Measurements from ENCODE around the gene SLC25A45.

SLC25A45 gene, protein sequence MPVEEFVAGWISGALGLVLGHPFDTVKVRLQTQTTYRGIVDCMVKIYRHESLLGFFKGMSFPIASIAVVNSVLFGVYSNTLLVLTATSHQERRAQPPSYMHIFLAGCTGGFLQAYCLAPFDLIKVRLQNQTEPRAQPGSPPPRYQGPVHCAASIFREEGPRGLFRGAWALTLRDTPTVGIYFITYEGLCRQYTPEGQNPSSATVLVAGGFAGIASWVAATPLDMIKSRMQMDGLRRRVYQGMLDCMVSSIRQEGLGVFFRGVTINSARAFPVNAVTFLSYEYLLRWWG

DNA sequence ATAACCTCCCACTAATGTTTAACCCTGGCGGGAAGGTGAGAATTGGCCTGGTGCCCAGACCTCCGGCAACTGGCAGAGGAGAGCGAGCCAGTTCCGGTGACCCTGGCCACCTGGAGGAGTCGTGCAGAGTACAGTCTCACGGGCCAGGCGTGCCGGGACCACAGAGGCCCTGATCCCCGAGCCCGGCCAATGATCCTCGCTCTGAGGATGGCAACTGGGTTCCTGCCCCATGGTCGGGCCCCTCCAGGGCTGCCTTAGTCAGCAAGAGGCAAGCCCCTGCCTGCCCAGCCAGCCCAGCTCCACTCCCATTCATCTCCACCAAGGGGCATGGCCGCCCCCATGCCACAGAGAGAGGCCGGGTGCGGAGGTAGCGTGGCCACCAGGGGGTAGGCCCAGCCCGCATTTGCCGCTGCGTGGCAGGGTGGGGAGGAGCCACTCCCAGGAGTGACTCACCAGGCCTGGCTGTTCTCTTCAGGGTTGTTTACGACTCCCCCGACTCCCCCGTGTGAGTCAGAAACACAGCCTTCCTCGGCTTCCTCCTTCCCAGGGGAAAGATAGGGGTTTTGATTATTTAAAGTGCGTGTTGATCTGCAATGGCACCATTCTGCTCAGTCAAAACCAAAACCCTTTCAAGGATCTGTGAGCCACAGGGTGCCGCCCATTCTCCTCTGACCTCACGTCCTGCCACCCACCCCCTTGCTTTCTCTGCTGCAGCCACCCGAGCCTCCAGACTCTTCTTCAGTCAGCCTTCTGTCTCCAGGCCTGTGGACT lies at the start of gene SLC25A45:
SLC25A45 (minus strand) TSS at position 614 of the 771 bp plus-strand sequence. CDS start 695 bp downstream, outside the sequence.
- peak; percentile 84 for DNase-seq (ENCODE audit: low read depth, low spot score)

DNA sequence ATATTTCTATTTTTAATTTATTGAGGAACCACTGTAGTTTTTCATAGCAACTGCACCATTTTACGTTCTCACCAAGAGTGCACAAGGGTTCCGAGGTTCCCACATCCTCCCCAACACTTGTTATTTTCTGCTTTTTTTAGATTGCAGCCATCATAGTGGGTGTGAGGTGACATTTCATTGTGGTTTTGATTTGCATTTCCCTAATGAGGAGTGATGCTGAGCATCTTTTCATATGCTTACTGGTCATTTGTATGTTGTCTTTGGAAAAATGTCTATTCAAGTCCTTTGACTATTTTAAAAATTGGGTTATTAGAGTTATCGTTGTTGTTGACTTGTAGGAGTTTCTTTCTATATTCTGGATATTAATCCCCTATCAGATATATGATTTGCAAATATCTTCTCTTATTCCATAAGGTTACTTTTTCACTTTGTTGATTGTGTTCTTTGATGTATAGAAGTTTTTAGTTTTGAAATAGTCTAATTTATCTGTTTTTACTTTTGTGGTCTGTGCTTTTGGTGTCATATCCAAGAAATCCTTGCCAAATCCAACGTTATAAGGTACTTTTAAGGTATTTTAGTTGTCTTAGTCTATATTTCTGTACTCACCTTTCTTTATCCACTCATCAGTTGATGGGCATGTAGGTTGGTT lies 49.1 kb upstream of the SLC25A45 start:
- DNase-seq (ENCODE audit: low read depth, low spot score): no peak

DNA sequence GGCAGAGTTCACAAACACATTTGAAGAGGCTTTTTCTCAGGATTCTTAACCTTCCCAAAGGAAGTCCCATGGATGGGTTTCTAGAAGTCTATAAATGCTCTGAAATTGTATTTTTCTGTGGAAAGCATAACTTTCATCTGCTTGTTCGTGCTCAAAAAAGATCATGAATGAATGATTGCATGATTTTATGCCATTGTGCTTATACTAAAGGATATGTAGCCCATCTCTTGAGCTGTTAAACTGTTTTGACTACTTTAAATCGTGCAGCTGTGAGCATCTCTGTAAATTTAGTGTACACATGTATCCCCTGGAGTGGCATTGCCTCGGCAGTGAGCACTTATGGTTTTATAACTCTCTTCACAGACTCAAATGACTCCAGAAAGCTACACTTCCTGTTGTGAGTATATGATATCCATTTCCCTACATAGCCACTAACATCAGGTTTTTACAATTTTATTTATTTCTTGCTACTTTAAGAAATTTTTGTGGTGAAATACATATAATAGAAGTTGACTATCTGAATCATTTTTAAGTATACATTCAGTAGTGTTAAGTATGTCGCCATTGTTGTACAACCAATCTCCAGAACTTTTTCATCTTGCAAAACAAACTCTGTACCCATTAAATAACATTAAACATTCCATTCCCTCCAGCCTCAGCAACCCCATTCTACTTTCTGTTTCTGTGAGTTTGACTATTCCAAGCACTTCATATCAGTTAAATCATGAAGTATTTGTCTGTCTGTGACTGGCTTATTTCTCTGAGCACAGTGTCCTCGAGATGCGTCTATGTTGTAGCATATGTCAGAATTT lies 48.2 kb upstream of the SLC25A45 start:
- DNase-seq (ENCODE audit: low read depth, low spot score): no peak

DNA sequence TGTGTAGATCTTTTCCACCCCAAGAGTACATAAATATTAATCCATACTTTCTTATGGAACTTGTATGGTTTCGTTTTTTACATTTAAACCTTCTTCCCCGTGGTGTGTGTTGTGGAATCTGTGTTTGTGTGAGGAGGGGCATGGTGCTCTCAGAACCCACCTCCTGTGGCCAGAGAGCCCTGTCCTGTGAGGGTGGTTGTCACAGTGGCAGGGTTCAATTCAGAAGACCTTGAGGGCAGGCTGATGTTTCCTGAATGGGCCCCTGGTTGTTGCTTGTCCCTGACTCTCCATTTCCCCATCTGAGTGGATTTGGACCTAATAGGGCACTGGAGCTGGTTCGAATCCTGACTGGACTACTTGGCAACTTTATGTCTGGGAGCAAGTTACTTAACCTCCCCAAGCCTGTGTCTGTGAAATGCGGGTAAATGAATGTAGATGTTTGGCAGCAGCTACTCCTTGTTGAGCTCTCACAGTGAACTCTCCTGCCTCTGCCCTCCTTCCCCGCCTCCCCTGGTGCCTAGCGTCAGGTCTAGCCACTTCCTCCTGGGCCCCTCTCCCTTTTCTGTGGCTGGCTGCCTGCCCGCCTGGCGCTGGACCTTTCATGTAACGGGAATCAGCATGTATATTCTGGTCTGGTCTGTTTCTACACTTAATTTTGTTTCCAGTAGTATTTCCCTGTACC lies 47.4 kb upstream of the SLC25A45 start:
- no peak for DNase-seq (ENCODE audit: low read depth, low spot score)

DNA sequence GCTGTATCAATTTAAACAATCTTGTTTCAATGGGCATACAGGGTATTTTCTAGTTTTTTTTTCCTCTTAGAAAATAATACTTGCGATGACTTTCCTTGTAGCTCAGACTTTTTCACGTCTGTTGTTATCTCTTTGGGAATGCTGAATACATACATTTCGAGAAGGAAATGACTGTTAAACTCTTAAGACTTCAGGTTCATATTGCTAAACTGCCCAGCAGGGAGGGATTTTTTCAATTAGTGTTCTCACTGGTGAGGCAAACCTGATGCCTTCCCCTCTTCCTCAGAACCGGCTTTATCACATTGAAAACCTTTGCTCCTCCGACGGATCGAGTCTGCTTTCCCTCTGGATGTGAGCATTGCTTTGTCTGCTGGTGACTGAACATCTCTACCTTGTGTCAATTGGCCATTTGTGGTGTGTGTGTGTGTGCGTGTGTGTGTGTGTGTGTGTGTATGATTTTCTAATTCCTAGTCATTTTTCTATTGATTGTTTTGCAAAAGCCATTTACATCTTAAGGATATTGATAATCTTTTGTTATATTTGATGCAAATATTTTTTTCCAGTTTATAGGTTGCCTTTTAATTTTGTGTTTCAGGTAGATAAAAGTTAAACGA lies 46.7 kb upstream of the SLC25A45 start:
- no peak for DNase-seq (ENCODE audit: low read depth, low spot score)

DNA sequence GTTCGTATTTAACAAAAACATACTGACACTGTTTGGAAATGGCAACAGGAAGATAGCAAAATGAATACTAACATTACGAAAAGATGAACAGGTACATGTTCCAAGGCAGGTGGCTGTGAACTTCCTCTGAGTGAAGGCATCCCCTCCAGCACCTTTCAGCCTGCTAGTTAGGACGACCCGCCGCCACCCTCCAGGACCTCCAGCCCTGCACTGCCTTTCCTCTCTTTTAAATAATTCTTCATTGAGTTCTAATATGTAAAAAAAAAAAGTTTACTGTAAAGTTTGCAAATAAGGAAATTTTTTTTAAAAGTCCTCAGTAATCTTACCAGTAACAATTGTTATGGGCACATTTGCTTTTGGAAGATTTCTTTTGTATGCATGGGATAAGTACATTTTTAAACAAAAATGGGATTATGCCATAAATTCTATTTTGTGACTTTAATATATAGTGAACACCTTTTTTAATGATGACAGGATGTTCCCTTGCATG lies 46.2 kb upstream of the SLC25A45 start:
- DNase-seq (ENCODE audit: low read depth, low spot score): no peak

DNA sequence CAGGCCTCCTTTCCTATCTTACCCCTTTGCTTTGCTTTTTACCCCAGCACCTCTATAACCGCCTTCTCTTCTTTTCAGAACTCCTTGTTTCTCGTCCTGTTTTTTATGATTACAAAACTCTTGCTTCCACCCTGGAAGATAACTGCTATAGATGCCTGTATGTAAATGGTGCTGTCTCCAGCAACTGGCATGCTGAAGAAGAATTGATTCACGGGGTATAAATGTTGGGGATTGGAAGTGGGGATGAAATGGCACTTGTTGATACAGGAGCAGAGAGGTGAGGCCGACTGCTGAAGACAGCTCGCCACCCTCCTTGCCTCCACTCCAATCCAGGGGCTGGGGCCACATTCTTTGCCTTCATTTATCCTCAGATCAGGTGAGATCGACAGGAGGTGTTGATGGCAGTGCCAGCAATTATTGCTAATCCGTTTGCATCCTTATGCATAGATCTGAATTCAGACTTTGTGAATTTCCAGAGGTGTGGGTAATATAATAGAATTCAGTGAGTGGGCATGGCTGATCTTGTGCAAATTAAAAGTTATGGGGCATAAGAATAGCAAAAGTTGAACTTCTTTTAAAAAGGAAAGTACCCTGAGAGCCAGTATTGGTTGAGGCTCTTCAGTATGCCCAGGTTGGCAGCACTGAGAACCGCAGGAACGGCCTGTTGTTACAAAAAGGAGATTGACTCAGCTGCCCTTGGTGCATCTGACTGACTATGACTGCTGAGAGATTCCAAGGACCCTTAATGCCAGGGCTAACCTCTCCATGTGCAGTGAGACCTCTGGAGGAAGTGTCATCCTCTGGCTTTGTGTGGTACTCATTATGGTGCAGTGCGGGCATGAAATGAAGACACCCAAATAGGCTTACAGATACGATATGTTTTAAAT lies 45.5 kb upstream of the SLC25A45 start:
- DNase-seq (ENCODE audit: low read depth, low spot score): no peak

DNA sequence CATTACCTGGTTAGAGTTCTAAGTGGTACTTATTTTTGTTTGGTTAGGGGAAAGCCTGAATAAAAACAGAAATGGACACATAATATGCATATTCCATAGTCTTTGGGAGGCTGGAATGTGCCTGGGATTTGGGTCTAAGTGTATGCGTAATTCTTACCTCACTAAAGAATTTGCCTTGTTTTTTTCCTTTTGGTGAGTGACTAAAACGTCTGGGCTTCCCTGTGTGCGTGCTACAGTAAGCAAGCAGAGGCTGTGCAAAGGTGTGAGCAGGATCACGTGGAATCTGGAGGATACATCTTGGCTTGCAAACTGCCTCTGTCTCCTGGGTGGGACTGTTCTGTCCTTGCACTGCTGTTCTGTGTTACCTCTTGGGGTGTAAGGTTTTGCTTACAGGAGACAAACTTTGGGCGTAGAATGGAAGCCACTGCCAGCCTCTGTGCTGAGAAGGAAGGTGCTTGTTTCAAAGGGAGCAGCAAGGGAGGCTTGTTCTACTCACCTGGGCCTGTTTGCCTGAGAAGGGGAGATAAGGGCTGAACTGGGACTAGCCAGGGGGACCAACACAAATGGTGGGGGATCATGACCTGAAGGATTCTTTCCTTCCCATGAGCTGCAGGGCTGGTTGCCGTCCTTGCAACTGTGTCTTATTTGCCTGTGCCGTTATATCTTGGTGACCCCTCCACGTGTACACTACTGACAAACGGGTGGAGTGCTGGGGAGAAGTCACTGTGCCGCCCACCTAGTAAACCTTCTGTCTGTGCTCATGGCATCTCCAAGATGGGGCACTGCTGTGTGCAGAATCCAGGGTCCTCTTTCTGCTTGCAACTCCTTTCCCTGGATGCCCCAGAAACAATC lies 44.6 kb upstream of the SLC25A45 start:
- no peak for DNase-seq (ENCODE audit: low read depth, low spot score)

DNA sequence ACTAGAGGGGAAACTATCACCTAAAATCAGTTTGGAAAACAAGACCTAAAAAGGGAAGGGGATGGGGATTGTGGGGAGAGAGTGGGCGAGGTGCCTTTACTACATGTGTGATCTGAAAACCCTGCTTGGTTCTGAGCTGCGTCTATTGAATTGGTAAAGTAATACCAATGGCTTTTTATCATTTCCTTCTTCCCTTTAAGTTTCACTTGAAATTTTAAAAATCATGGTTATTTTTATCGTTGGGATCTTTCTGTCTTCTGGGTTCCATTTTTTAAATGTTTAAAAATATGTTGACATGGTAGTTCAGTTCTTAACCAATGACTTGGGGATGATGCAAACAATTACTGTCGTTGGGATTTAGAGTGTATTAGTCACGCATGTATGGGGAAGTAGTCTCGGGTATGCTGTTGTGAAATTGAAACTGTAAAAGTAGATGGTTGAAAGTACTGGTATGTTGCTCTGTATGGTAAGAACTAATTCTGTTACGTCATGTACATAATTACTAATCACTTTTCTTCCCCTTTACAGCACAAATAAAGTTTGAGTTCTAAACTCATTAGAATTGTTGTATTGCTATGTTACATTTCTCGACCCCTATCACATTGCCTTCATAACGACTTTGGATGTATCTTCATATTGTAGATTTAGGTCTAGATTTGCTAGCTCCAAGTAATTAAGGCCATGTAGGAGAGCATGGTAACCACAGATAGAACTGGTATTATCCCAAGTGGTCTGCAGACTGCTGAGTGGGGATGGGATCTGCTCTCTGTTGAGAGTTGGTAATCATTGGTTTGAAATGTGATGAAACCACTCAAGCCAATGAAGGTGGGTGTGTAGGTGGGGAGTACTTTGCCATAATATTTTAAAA lies 43.8 kb upstream of the SLC25A45 start:
- no peak for DNase-seq (ENCODE audit: low read depth, low spot score)

DNA sequence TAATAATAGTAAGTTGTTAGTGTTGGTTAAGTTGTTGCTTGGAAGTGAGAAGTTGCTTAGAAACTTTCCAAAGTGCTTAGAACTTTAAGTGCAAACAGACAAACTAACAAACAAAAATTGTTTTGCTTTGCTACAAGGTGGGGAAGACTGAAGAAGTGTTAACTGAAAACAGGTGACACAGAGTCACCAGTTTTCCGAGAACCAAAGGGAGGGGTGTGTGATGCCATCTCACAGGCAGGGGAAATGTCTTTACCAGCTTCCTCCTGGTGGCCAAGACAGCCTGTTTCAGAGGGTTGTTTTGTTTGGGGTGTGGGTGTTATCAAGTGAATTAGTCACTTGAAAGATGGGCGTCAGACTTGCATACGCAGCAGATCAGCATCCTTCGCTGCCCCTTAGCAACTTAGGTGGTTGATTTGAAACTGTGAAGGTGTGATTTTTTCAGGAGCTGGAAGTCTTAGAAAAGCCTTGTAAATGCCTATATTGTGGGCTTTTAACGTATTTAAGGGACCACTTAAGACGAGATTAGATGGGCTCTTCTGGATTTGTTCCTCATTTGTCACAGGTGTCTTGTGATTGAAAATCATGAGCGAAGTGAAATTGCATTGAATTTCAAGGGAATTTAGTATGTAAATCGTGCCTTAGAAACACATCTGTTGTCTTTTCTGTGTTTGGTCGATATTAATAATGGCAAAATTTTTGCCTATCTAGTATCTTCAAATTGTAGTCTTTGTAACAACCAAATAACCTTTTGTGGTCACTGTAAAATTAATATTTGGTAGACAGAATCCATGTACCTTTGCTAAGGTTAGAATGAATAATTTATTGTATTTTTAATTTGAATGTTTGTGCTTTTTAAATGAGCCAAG lies 42.9 kb upstream of the SLC25A45 start:
- peak; percentile 81 for DNase-seq (ENCODE audit: low read depth, low spot score)

DNA sequence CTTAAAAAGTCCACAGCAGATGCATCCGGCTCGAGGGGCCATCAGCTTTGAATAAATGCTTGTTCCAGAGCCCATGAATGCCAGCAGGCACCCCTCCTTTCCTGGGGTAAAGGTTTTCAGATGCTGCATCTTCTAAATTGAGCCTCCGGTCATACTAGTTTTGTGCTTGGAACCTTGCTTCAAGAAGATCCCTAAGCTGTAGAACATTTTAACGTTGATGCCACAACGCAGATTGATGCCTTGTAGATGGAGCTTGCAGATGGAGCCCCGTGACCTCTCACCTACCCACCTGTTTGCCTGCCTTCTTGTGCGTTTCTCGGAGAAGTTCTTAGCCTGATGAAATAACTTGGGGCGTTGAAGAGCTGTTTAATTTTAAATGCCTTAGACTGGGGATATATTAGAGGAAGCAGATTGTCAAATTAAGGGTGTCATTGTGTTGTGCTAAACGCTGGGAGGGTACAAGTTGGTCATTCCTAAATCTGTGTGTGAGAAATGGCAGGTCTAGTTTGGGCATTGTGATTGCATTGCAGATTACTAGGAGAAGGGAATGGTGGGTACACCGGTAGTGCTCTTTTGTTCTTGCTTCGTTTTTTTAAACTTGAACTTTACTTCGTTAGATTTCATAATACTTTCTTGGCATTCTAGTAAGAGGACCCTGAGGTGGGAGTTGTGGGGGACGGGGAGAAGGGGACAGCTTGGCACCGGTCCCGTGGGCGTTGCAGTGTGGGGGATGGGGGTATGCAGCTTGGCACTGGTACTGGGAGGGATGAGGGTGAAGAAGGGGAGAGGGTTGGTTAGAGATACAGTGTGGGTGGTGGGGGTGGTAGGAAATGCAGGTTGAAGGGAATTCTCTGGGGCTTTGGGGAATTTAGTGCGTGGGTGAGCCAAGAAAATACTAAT lies 42.0 kb upstream of the SLC25A45 start:
- DNase-seq (ENCODE audit: low read depth, low spot score): no peak

DNA sequence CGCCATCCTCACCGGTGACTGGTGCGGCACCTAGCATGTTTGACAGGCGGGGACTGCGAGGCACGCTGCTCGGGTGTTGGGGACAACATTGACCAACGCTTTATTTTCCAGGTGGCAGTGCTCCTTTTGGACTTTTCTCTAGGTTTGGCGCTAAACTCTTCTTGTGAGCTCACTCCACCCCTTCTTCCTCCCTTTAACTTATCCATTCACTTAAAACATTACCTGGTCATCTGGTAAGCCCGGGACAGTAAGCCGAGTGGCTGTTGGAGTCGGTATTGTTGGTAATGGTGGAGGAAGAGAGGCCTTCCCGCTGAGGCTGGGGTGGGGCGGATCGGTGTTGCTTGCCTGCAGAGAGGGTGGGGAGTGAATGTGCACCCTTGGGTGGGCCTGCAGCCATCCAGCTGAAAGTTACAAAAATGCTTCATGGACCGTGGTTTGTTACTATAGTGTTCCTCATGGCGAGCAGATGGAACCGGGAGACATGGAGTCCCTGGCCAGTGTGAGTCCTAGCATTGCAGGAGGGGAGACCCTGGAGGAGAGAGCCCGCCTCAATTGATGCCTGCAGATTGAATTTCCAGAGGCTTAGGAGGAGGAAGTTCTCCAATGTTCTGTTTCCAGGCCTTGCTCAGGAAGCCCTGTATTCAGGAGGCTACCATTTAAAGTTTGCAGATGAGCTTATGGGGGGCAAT lies 41.2 kb upstream of the SLC25A45 start:
- no peak for DNase-seq (ENCODE audit: low read depth, low spot score)

DNA sequence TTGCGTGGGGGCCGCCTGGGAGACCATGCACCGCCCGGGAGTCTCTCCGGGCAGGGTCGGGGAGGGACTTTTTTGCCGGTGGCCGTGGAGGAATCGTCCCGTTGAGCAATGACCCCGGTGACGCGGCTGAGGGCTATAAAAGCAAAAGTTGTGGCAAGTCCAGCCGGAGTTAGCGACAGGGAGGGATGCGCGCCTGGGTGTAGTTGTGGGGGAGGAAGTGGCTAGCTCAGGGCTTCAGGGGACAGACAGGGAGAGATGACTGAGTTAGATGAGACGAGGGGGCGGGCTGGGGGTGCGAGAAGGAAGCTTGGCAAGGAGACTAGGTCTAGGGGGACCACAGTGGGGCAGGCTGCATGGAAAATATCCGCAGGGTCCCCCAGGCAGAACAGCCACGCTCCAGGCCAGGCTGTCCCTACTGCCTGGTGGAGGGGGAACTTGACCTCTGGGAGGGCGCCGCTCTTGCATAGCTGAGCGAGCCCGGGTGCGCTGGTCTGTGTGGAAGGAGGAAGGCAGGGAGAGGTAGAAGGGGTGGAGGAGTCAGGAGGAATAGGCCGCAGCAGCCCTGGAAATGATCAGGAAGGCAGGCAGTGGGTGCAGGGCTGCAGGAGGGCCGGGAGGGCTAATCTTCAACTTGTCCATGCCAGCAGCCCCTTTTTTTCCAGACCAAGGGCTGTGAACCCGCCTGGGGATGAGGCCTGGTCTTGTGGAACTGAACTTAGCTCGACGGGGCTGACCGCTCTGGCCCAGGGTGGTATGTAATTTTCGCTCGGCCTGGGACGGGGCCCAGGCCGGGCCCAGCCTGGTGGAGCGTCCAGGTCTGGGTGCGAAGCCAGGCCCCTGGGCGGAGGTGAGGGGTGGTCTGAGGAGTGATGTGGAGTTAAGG lies 40.4 kb upstream of the SLC25A45 start, which contains the start of gene NEAT1:
NEAT1 (plus strand) TSS at position 166 of the 883 bp plus-strand sequence.
- peak; percentile 85 for DNase-seq (ENCODE audit: low read depth, low spot score)

Data from activated CD4-positive, CD25-positive, alpha-beta regulatory T cell treated with anti-CD3 and anti-CD28 coated beads, Interleukin-2, amount 50 U/mL, for 16 hours (primary cell).